Lung microvascular endothelial cell (primary cell): Measurements from ENCODE around the gene LENEP. TPM values are rescaled to one million over a fixed set of nuclear protein-coding genes. Genes with fewer than 3 reads are reported as not detected.

Experiments
- DNase-seq, 2 donors: peaks; one replicate each; pipeline versions ENCODE4 v3.0.0 to v3.0.0-alpha.2; 2010; ENCODE audit warnings: low read depth in 2 of 2
- total RNA-seq: library from RNA; depleted of rRNA; stranded (reverse); fragments of >200 nt; gene quantifications from 2 replicates; pipeline ENCODE4 v1.2.1, GENCODE V29; 2014

The LENEP gene
- total RNA-seq, 1 donor from 2014 or later, result 0.40 TPM

GRCh38 chr1:155026154-155026553, 32.8 kb downstream of the LENEP start:
- no peak for DNase-seq

- no peak for DNase-seq
Observed at GRCh38 chr1:155026588-155026987, 33.2 kb downstream of the LENEP start.

GRCh38 chr1:155029513-155030242, 36.3 kb downstream of the LENEP start:
- DNase-seq, result no peak

- no peak for DNase-seq
Observed at GRCh38 chr1:155030243-155030795, 36.9 kb downstream of the LENEP start.

GRCh38 chr1:155030899-155031298, 37.5 kb downstream of the LENEP start:
- DNase-seq, result no peak

GRCh38 chr1:155032886-155033285, 39.5 kb downstream of the LENEP start:
- no peak for DNase-seq

- no peak for DNase-seq
Observed at GRCh38 chr1:155033524-155033923, 40.1 kb downstream of the LENEP start, which contains the start of the genes DCST1 and DCST2. Gene DCST1 (plus strand): TSS chr1:155033824. CDS start chr1:155034037, 213 bp downstream. Gene DCST2 (minus strand): TSS chr1:155033781. CDS start chr1:155033701, 80 bp downstream.

- DNase-seq, result no peak
Observed at GRCh38 chr1:155034318-155035208, 41.2 kb downstream of the LENEP start.

GRCh38 chr1:155035936-155036335, 42.5 kb downstream of the LENEP start:
- no peak for DNase-seq

GRCh38 chr1:155037043-155037442, 43.7 kb downstream of the LENEP start:
- DNase-seq, result no peak

GRCh38 chr1:155037851-155038441, 44.6 kb downstream of the LENEP start:
- no peak for DNase-seq

GRCh38 chr1:155038602-155039307, 45.4 kb downstream of the LENEP start:
- peak in 1 of 2 donors; percentile 39 for DNase-seq

GRCh38 chr1:155039308-155039669, 45.9 kb downstream of the LENEP start:
- DNase-seq, result no peak

GRCh38 chr1:155040358-155041093, 47.1 kb downstream of the LENEP start:
- DNase-seq, result no peak

GRCh38 chr1:155042789-155043188, 49.4 kb downstream of the LENEP start:
- DNase-seq, result no peak

- no peak for DNase-seq
Observed at GRCh38 chr1:155043301-155043702, 49.9 kb downstream of the LENEP start.

GRCh38 chr1:155043793-155044192, 50.4 kb downstream of the LENEP start:
- no peak for DNase-seq
